GM12878 (cell line): ENCODE results near the gene ADGRV1. TPM values are rescaled to one million over a fixed set of nuclear protein-coding genes. Genes with fewer than 3 reads are reported as not detected.

ENCODE experiments used
- ATAC-seq: fragments of 200-7000 bp; cut with Tn5 transposase; 3 replicates; pipeline ENCODE4 v1.9.1; 2020; ENCODE audit warnings: mild to moderate bottlenecking, moderate library complexity
- BruUV-seq: library from RNA; stranded (reverse); fragments of 400-500 nt; replicated peaks from 2 replicates; lab custom pipeline; 2021; lab: Mats Ljungman, UMichigan
- CTCF ChIA-PET: fragments of 300-600 bp; sonication (Branson Sonifier 250); formaldehyde crosslinking; extraction: SDS; loops from one replicate; lab custom pipeline; 2021; ENCODE audit warnings: inconsistent platforms; lab: Yijun Ruan, JAX
- POLR2A ChIA-PET: fragments of 350-600 bp; formaldehyde crosslinking; extraction: SDS; loops from one replicate; lab custom pipeline; 2021; ENCODE audit warnings: inconsistent platforms; lab: Charles Lee
- RAD21 ChIA-PET: fragments of 300-600 bp; sonication (Branson Sonifier 250); formaldehyde crosslinking; loops from one replicate; lab custom pipeline; 2023; ENCODE audit warnings: antibody characterized with exemption; ENCODE audit not compliant: unreplicated experiment; lab: Charles Lee
- SMC1A ChIA-PET: fragments of 300-600 bp; sonication (Branson Sonifier 250); formaldehyde crosslinking; loops from one replicate; lab custom pipeline; 2023; ENCODE audit not compliant: unreplicated experiment, uncharacterized antibody; lab: Charles Lee
- DNase-seq: peaks from one replicate; pipeline ENCODE4 v3.0.0-alpha.2; 2011; ENCODE audit warnings: low read depth, low spot score
- FAIRE-seq: peaks from 3 replicates; lab custom pipeline; 2011; peaks lifted over from hg19 to GRCh38; lab: Jason Lieb, UNC
- H2AFZ ChIP-seq: 2 replicates; pipeline ENCODE4 v1.6.0; 2011; ENCODE audit warnings: low read depth, low read length, control low read depth; ENCODE audit not compliant: control insufficient read depth
- H3K27ac ChIP-seq: 2 replicates; pipeline ENCODE4 v1.5.1; 2011; ENCODE audit warnings: control low read depth; ENCODE audit not compliant: control insufficient read depth, insufficient read depth
- H3K27me3 ChIP-seq, 2 experiments: replicated peaks in 1 of 2; 2 replicates each; pipeline versions ENCODE4 v1.6.0 to v1.6.1; 2011; ENCODE audit warnings: low read length in 1 of 2; ENCODE audit not compliant: control insufficient read depth in 2 of 2, insufficient read depth in 2 of 2
- H3K36me3 ChIP-seq, 2 experiments: 2 replicates each; pipeline ENCODE4 v1.5.1; 2011; ENCODE audit warnings: low read length in 1 of 2; ENCODE audit not compliant: control insufficient read depth in 2 of 2, insufficient read depth in 2 of 2
- H3K4me1 ChIP-seq: 2 replicates; pipeline ENCODE4 v1.6.1; 2011; ENCODE audit warnings: mild to moderate bottlenecking, low read length, moderate library complexity, mixed read lengths; ENCODE audit not compliant: control insufficient read depth, insufficient read depth
- H3K4me2 ChIP-seq: 2 replicates; pipeline ENCODE4 v1.6.0; 2011; ENCODE audit warnings: control low read depth; ENCODE audit not compliant: control insufficient read depth, insufficient read depth
- H3K4me3 ChIP-seq: fragments of 200-600 bp; sonication (generic); 2 replicates; pipeline ENCODE4 v1.5.1; 2016
- H3K79me2 ChIP-seq: 2 replicates; pipeline ENCODE4 v1.6.0; 2011; ENCODE audit warnings: low read length; ENCODE audit not compliant: control insufficient read depth, insufficient read depth
- H3K9ac ChIP-seq: 2 replicates; pipeline ENCODE4 v1.8.0; 2011; ENCODE audit warnings: low read length, control low read depth, mixed read lengths; ENCODE audit not compliant: control insufficient read depth, insufficient read depth
- H3K9me3 ChIP-seq: replicated peaks from 3 replicates; pipeline ENCODE4 v1.5.1; 2011; ENCODE audit warnings: mild to moderate bottlenecking, low read length; ENCODE audit not compliant: control insufficient read depth, insufficient read depth
- H4K20me1 ChIP-seq: 2 replicates; pipeline ENCODE4 v1.6.0; 2011; ENCODE audit not compliant: control insufficient read depth, insufficient read depth
- BCL11A ChIP-seq: IDR thresholded peaks from 2 replicates; pipeline ENCODE4 v1.6.1; 2011; ENCODE audit warnings: low read depth, low read length
- HDGF ChIP-seq: fragments of 450-650 bp; IDR thresholded peaks from 2 replicates; pipeline ENCODE4 v1.6.1; 2016; ENCODE audit warnings: antibody characterized with exemption
- SUPT20H ChIP-seq: IDR thresholded peaks from 2 replicates; pipeline ENCODE4 v1.6.1; 2011; ENCODE audit warnings: low read depth, mild to moderate bottlenecking, low read length, moderate library complexity, borderline replicate concordance; ENCODE audit not compliant: control insufficient read depth
- TCF3 ChIP-seq: IDR thresholded peaks from 2 replicates; pipeline ENCODE4 v1.6.1; 2012; ENCODE audit warnings: low read depth, mild to moderate bottlenecking, low read length, borderline replicate concordance; ENCODE audit not compliant: insufficient read depth
- WGBS: methylation state at CpG from one replicate; pipeline ENCODE4 v1.1.6; 2016; ENCODE audit warnings: low lambda C conversion rate; ENCODE audit not compliant: insufficient replicate concordance, insufficient coverage; ENCODE audit errors: missing lambda C conversion rate; 5-methylcytosine and 5-hydroxymethylcytosine counted together
- in situ Hi-C: fragments of 300-500 bp; cut with MboI; formaldehyde crosslinking; loops from 9 replicates; pipeline ENCODE4 v1.14.3; 2018; ENCODE audit warnings: mixed read lengths
- intact Hi-C: fragments of 100-400 bp; cut with micrococcal nuclease; formaldehyde crosslinking; loops from one replicate; pipeline ENCODE4 v1.14.2; 2022; ENCODE audit not compliant: unreplicated experiment
- polyA plus RNA-seq, 11 experiments: library from polyadenylated mRNA; depleted of rRNA in 4 of 11; unstranded in 6 of 11; stranded (reverse) in 5 of 11; fragments of >200 nt; fragmentation: Nextera tagmentation in 4 of 11; fragmentation: Illumina TruSeq in 1 of 11; extraction: Ambion mirVana in 4 of 11; extraction: Trizol in 1 of 11; gene quantifications; 1 replicate in 1 of 11; 2 replicates in 10 of 11; pipeline versions ENCODE4 v1.2.1 to v1.2.3, GENCODE V29; 2011 to 2016; ENCODE audit warnings: inconsistent platforms in 2 of 11, missing spikeins in 2 of 11, low read depth in 1 of 11
- total RNA-seq, 4 experiments: library from RNA; depleted of rRNA in 3 of 4; stranded (reverse); fragments of >200 nt in 3 of 4; fragmentation: Illumina TruSeq in 1 of 4; extraction: Trizol in 1 of 4; gene quantifications; 2 replicates each; pipeline versions ENCODE4 v1.2.1 to v1.2.3, GENCODE V29; 2013 to 2021
- TF ChIP-seq, protein P1 (sequence below): IDR thresholded peaks from 2 replicates; pipeline ENCODE4 v1.6.1; 2012; ENCODE audit warnings: low read depth, low read length, improper control_type of control experiment

Gene ADGRV1
- total and polyA plus RNA-seq, 10 of the 15 experiments (the other 5 are each of a cell fraction or from before 2014, with no cell fraction given), result 0.04 to 8.1 (median 0.16) TPM; not detected in 1

DNA sequence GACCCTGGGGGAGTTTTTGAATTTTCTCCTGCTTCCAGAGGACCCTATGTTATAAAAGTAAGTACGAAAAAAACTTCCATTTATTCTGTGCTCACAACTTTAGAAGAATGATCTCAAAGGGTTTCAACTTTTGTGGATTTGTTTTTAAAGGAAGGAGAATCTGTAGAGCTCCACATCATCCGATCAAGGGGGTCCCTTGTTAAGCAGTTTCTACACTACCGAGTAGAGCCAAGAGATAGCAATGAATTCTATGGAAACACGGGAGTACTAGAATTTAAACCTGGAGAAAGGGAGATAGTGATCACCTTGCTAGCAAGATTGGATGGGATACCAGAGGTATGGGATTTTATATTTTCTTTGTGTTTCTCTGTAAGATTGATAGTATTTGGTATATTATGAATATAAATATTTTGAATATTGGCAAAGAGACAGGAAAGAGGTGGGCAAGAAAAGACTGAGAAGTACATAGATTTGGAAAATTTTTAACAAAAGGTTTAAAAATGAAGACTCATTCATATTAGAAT lies 84.2 kb downstream of the ADGRV1 start:
- Histone ChIP-seq H3K9me3 (peaks cover 2% of the 10 kb centered on the region; the same call in 2 of the 3 replicates), H2AFZ (peak overlapping the region; percentile 37), H3K4me2 (0 out of 2 replicates have a peak overlapping the region, but pooled peaks have one; percentile 25), H3K4me3 (peak overlapping the region; percentile 35; the same call in 1 of the 2 replicates), H3K27ac (peak overlapping the region; percentile 93), H3K4me1 (peaks cover 13% of the 10 kb centered on the region; the same call in 1 of the 2 replicates), H3K27me3 (no peaks in the 10 kb centered on the region), H3K9ac (no peak overlapping the region; the same call in 1 of the 2 replicates), H3K79me2 (no peaks in the 10 kb centered on the region; the same call in none of the 2 replicates), H3K36me3 (no peaks in the 10 kb centered on the region), H4K20me1 (no peaks in the 10 kb centered on the region)
- BruUV-seq, result TSS peak; percentile 86
- intact Hi-C loops (no loop called here), in situ Hi-C loops (no loop called here)
- no peak for FAIRE-seq
- DNase-seq, result no peak
- WGBS, result 73% methylated on average over 4 of the region's 4 CpGs
- ChIA-PET SMC1A (interaction anchor here (1.0 to 3.6 kb wide), 4 partner anchors 11 to 101 kb away, joined by 3 to 31 read pairs (median 11); no protein-coding TSS in a partner anchor), CTCF (interaction anchor here (1.4 kb wide), 1 partner anchor 26 kb away, joined by 3 read pairs; no protein-coding TSS in a partner anchor), RAD21 (no interaction called here), POLR2A (no interaction called here)
- no peak for TF ChIP-seq HDGF
- no peak for ATAC-seq

DNA sequence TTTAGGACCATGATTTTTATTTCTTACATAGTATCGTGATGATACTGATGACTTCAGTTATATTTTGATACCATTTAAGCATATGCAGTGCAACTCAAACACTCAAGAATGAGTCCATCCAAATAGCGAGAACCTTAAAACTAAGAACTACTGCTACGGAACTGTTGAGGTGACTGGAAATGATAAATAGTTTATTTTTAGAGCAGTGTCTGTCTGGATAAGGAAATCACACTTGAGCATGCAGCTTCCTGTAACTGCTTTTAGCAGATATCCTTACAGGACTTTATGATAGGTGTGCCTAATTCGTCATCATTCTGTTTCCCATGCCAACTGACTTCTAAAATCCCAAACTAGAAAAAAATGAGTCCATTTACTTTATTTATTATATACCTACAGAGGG lies 85.5 kb downstream of the ADGRV1 start:
- RAD21 ChIA-PET, result no interaction called here
- Histone ChIP-seq H3K4me2 (no peak overlapping the region), H3K4me3 (no peak overlapping the region), H4K20me1 (no peaks in the 10 kb centered on the region), H3K27me3 (no peaks in the 10 kb centered on the region), H3K36me3 (no peaks in the 10 kb centered on the region), H3K9ac (no peak overlapping the region), H3K4me1 (peaks cover 13% of the 10 kb centered on the region; the same call in 1 of the 2 replicates), H3K27ac (0 out of 2 replicates have a peak overlapping the region, but pooled peaks have one; percentile 8), H3K9me3 (peaks cover 2% of the 10 kb centered on the region; the same call in 2 of the 3 replicates), H2AFZ (peak overlapping the region; percentile 63), H3K79me2 (no peaks in the 10 kb centered on the region; the same call in none of the 2 replicates)
- POLR2A ChIA-PET, result no interaction called here
- no TSS peak for BruUV-seq
- intact Hi-C loops (no loop called here), in situ Hi-C loops (no loop called here)
- TF ChIP-seq, protein P1, sequence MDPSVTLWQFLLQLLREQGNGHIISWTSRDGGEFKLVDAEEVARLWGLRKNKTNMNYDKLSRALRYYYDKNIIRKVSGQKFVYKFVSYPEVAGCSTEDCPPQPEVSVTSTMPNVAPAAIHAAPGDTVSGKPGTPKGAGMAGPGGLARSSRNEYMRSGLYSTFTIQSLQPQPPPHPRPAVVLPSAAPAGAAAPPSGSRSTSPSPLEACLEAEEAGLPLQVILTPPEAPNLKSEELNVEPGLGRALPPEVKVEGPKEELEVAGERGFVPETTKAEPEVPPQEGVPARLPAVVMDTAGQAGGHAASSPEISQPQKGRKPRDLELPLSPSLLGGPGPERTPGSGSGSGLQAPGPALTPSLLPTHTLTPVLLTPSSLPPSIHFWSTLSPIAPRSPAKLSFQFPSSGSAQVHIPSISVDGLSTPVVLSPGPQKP, result no peak
- TF ChIP-seq HDGF (no peak), SUPT20H (no peak), TCF3 (no peak), BCL11A (no peak)
- 27% methylated on average over 4 of the region's 4 CpGs for WGBS
- FAIRE-seq (no peak), DNase-seq (no peak), ATAC-seq (no peak)
- CTCF ChIA-PET, result no interaction called here
- SMC1A ChIA-PET, result interaction anchor here (1.6 kb wide), 1 partner anchor 13 kb away, joined by 3 read pairs; no protein-coding TSS in a partner anchor
